ENCODE measurements around the gene NOXO1. TPM values are rescaled to one million over a fixed set of nuclear protein-coding genes. Genes with fewer than 3 reads are reported as not detected.
"Not testable (repeated sequence)": the region's sequence is repeated elsewhere in the genome, so short reads cannot be mapped to it uniquely, and the experiment has no call there.

The NOXO1 gene
- total RNA-seq, 1 donor from 2014 or later = 1.8 TPM

DNA sequence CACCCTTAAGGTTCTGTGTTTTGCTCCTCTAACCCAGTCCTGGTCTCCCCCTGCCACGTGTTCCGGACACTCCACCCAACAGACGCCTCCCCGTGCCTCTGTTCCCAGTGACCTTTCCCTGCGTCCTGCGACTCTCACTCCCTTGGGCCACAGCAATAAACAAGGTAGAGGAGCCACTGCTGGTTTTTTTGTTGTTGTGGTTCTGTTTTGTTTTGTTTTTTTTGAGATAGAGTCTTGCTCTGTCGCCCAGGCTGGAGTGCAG lies 34.6 kb upstream of the NOXO1 start:
- no peaks in the 10 kb centered on the region for H3K9me3 ChIP-seq
- peaks cover 28% of the 10 kb centered on the region for H3K27me3 ChIP-seq
- intact Hi-C loops (cut with DNase I) = no loop called here
- no peak for TF ChIP-seq CTCF (IDR thresholded peaks at IDR 0.05)
- no peak overlapping the region for H3K4me3 ChIP-seq
- DNase-seq = no peak
- no peaks in the 10 kb centered on the region for H3K36me3 ChIP-seq
- peak; percentile 30 for ATAC-seq
- H3K4me1 ChIP-seq = peaks cover 9% of the 10 kb centered on the region
- H3K27ac ChIP-seq = no peak overlapping the region

DNA sequence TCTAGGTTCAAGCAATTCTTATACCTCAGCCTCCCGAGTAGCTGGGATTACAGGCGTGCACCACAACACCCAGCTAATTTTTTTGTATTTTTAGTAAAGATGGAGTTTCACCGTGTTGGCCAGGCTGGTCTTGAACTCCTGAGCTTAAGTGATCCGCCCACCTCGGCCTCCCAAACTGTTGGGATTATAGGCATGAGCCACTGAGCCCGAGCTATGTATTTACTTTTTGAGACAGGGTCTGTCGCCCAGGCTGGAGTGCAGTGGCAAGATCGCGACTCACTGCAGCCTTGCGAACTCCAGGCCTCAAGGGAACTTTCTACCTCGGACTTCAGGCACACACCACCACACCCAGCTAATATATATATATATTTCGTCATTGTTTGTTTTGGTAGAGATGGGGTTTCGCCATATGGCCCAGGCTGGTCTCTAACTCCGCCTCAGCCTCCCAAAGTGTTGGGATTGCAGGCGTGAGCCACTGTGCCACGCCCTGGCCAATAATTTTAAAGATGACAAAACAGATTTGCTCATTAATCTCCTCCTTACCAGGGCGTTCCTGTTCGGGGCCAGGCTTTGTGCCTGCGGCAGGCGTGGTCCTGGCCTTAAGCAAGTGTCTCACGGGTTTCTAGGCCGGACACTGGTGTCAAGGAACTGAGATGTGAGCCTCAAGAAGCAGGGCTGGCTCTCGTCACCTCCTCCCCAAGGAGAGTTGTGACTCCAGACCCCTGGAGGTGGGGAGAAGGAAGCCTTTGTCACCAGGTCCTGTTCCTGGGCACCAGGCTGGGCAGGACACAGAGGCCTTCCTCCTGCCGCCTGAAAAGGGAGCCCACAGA lies 34.1 kb upstream of the NOXO1 start:
- ATAC-seq (peak; percentile 80), DNase-seq (no peak)
- intact Hi-C loops (cut with DNase I) = no loop called here
- H3K9me3 ChIP-seq = no peaks in the 10 kb centered on the region
- no peaks in the 10 kb centered on the region for H3K36me3 ChIP-seq
- no peak overlapping the region for H3K27ac ChIP-seq
- no peak for TF ChIP-seq CTCF (IDR thresholded peaks at IDR 0.05)
- peaks cover 8% of the 10 kb centered on the region for H3K4me1 ChIP-seq
- H3K4me3 ChIP-seq = no peak overlapping the region
- peaks cover 22% of the 10 kb centered on the region for H3K27me3 ChIP-seq

DNA sequence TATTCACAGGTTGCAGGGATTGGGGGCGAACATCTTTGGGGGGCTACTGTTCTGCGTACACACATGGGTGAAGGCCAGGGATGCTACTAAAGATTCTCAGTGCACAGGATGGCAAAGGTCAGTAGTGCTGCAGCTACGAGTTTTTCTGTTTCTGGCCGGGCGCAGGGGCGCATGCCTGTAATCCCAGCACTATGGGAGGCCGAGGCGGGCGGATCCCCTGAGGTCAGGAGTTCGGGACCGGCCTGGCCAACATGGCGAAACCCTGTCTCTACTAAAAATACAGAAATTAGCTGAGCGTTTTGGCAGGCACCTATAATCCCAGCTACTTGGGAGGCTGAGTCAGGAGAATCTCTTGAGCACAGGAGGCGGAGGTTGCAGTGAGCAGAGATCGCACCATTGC lies 32.3 kb upstream of the NOXO1 start:
- no peaks in the 10 kb centered on the region for H3K36me3 ChIP-seq
- no peak for TF ChIP-seq CTCF (IDR thresholded peaks at IDR 0.05)
- intact Hi-C loops (cut with DNase I) = no loop called here
- H3K4me1 ChIP-seq = peaks cover 11% of the 10 kb centered on the region
- no peak overlapping the region for H3K4me3 ChIP-seq
- ATAC-seq = no peak
- H3K9me3 ChIP-seq = no peaks in the 10 kb centered on the region
- DNase-seq = no peak
- H3K27ac ChIP-seq = no peak overlapping the region
- peaks cover 4% of the 10 kb centered on the region for H3K27me3 ChIP-seq

DNA sequence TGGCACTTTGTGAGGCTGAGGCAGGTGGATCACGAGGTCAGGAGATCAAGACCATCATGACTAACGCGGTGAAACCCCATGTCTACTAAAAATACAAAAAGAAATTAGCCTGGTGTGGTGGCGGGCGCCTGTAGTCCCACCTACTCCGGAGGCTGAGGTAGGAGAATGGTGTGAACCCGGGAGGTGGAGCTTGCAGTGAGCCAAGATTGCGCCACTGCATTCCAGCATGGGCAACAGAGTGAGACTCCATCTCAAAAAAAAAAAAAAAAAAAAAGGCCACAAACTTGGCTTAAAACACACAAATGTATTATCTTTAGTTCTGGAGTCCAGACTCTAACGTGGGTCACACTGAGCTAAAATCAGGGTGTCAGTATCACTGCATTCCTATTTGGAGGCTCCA lies 30.5 kb upstream of the NOXO1 start:
- not testable (repeated sequence) for ATAC-seq

GRCh38 chr16:2009791-2010510 lies 28.7 kb upstream of the NOXO1 start, which contains the start of gene ZNF598:
TSS of gene ZNF598 (minus strand) at chr16:2009821.
- peak; percentile 94 for ATAC-seq
- Histone ChIP-seq H3K27me3 (no peaks in the 10 kb centered on the region), H3K4me3 (peak within 1 kb of the TSS; percentile 84), H3K36me3 (no peaks in the 10 kb centered on the region), H3K9me3 (no peaks in the 10 kb centered on the region), H3K27ac (peak within 1 kb of the TSS; percentile 95), H3K4me1 (peaks cover 43% of the 10 kb centered on the region)
- intact Hi-C loops (cut with DNase I) = no loop called here
- peak; percentile 93 for DNase-seq
- no peak for TF ChIP-seq CTCF (IDR thresholded peaks at IDR 0.05)

More for the DNA sequence above, 30.5 kb upstream of the NOXO1 start:
- peaks cover 29% of the 10 kb centered on the region for H3K4me1 ChIP-seq
- H3K36me3 ChIP-seq; H3K27me3 ChIP-seq; H3K27ac ChIP-seq; DNase-seq; H3K9me3 ChIP-seq; intact Hi-C loops (cut with DNase I); H3K4me3 ChIP-seq: not testable (repeated sequence)

- no peak for DNase-seq
- Histone ChIP-seq H3K27ac (peak overlapping the region; percentile 95), H3K4me3 (peak overlapping the region; percentile 84), H3K4me1 (peaks cover 50% of the 10 kb centered on the region), H3K27me3 (no peaks in the 10 kb centered on the region), H3K9me3 (no peaks in the 10 kb centered on the region), H3K36me3 (no peaks in the 10 kb centered on the region)
- TF ChIP-seq CTCF (IDR thresholded peaks at IDR 0.05) = no peak
- peak; percentile 0 for ATAC-seq
- intact Hi-C loops (cut with DNase I) = no loop called here
These were observed 28.0 kb upstream of the NOXO1 start for GRCh38 chr16:2009164-2009711.
